Panc1 (cell line): Measurements from ENCODE around the gene UMAD1. TPM values are rescaled to one million over a fixed set of nuclear protein-coding genes. Genes with fewer than 3 reads are reported as not detected.

Source experiments
- ATAC-seq: fragments of 200-7000 bp; cut with Tn5 transposase; 2 replicates; pipeline ENCODE4 v1.9.1; 2020; ENCODE audit warnings: mild to moderate bottlenecking, moderate library complexity
- BruUV-seq: library from RNA; stranded (reverse); fragments of 400-500 nt; replicated peaks from 2 replicates; lab custom pipeline; 2021; lab: Mats Ljungman, UMichigan
- CTCF ChIA-PET: fragments of 300-600 bp; sonication (Branson Sonifier 250); formaldehyde crosslinking; loops from one replicate; lab custom pipeline; 2022; ENCODE audit warnings: antibody characterized with exemption; lab: Charles Lee
- POLR2A ChIA-PET: fragments of 300-600 bp; sonication (Branson Sonifier 250); formaldehyde crosslinking; loops from one replicate; lab custom pipeline; 2022; ENCODE audit warnings: antibody characterized with exemption; lab: Charles Lee
- DNase-seq: peaks from one replicate; pipeline ENCODE4 v3.0.0-alpha.2; 2010; ENCODE audit warnings: low read depth, low spot score
- H3K27ac ChIP-seq: 2 replicates; pipeline ENCODE4 v1.5.1; 2011; ENCODE audit warnings: mild to moderate bottlenecking, low read length, inconsistent platforms
- H3K27me3 ChIP-seq: fragments of 200-500 bp; sonication (Bioruptor generic); 2 replicates; pipeline ENCODE4 v1.6.0; 2014; ENCODE audit warnings: low read length, inconsistent platforms; ENCODE audit not compliant: control insufficient read depth, insufficient read depth
- H3K36me3 ChIP-seq: fragments of 200-500 bp; sonication (Bioruptor generic); 2 replicates; pipeline ENCODE4 v1.5.1; 2014; ENCODE audit warnings: inconsistent platforms, mild to moderate bottlenecking, low read length, moderate library complexity; ENCODE audit not compliant: control insufficient read depth, insufficient read depth
- H3K4me1 ChIP-seq: 2 replicates; pipeline ENCODE4 v1.5.1; 2011; ENCODE audit warnings: inconsistent platforms, mild to moderate bottlenecking, low read length, moderate library complexity; ENCODE audit not compliant: control insufficient read depth, insufficient read depth
- H3K4me3 ChIP-seq, 2 experiments: 2 replicates each; pipeline ENCODE4 v1.5.1; 2011 to 2012; ENCODE audit warnings: low read depth in 2 of 2, low read length in 2 of 2, mild to moderate bottlenecking in 2 of 2, inconsistent platforms in 1 of 2, moderate library complexity in 1 of 2
- H3K9me3 ChIP-seq: fragments of 200-500 bp; sonication (Bioruptor generic); 2 replicates; pipeline ENCODE4 v1.5.1; 2014; ENCODE audit warnings: low read depth, mild to moderate bottlenecking, inconsistent platforms, low read length, moderate library complexity; ENCODE audit not compliant: control insufficient read depth, insufficient read depth
- CTCF ChIP-seq: fragments of 450-650 bp; IDR thresholded peaks from 2 replicates; pipeline ENCODE4 v1.5.1; 2017; ENCODE audit warnings: mild to moderate bottlenecking
- POLR2AphosphoS5 ChIP-seq: IDR thresholded peaks from 2 replicates; pipeline ENCODE4 v1.6.1; 2012; ENCODE audit warnings: mild to moderate bottlenecking, low read depth, low read length, moderate library complexity
- SIN3A ChIP-seq: IDR thresholded peaks from 2 replicates; pipeline ENCODE4 v1.6.1; 2012; ENCODE audit warnings: low read depth, mild to moderate bottlenecking, low read length, moderate library complexity, borderline replicate concordance; ENCODE audit not compliant: insufficient read depth
- TCF7L2 ChIP-seq: IDR thresholded peaks from 2 replicates; pipeline ENCODE4 v1.6.1; 2011; ENCODE audit warnings: mild to moderate bottlenecking, low read depth, low read length, inconsistent platforms
- in situ Hi-C: cut with HindIII; loops from 2 replicates; pipeline ENCODE4 v1.10.0; 2016; ENCODE audit warnings: low sequenced_read_pairs, low pct_unique_long_range_greater_than_20kb
- intact Hi-C: fragments of 100-400 bp; cut with micrococcal nuclease; formaldehyde crosslinking; loops from one replicate; pipeline ENCODE4 v1.10.0; 2022; ENCODE audit not compliant: unreplicated experiment
- total RNA-seq: library from RNA; stranded (reverse); gene quantifications from one replicate; pipeline ENCODE4 v1.2.1, GENCODE V29; 2021; ENCODE audit not compliant: unreplicated experiment
- TF ChIP-seq, protein P1 (sequence below), 2 experiments: IDR thresholded peaks; 2 replicates each; pipeline ENCODE4 v1.6.1; 2011 to 2012; ENCODE audit warnings: low read depth in 2 of 2, control low read depth in 1 of 2, low read length in 1 of 2, mild to moderate bottlenecking in 1 of 2, moderate library complexity in 1 of 2; ENCODE audit not compliant: insufficient read depth in 1 of 2

The UMAD1 gene
- total RNA-seq, 1 experiment from 2014 or later: 19.9 TPM

- no peak for ATAC-seq
- Histone ChIP-seq H3K27me3 (no peaks in the 10 kb centered on the region), H3K4me1 (no peaks in the 10 kb centered on the region), H3K36me3 (no peaks in the 10 kb centered on the region), H3K27ac (no peak overlapping the region), H3K4me3 (no peak overlapping the region), H3K9me3 (no peaks in the 10 kb centered on the region)
- CTCF ChIA-PET: no interaction called here
- in situ Hi-C loops: no loop called here
- BruUV-seq: no TSS peak
- DNase-seq: no peak
- POLR2A ChIA-PET: no interaction called here
- TF ChIP-seq SIN3A (no peak), TCF7L2 (no peak), POLR2AphosphoS5 (no peak), CTCF (no peak)
- TF ChIP-seq, protein P1, sequence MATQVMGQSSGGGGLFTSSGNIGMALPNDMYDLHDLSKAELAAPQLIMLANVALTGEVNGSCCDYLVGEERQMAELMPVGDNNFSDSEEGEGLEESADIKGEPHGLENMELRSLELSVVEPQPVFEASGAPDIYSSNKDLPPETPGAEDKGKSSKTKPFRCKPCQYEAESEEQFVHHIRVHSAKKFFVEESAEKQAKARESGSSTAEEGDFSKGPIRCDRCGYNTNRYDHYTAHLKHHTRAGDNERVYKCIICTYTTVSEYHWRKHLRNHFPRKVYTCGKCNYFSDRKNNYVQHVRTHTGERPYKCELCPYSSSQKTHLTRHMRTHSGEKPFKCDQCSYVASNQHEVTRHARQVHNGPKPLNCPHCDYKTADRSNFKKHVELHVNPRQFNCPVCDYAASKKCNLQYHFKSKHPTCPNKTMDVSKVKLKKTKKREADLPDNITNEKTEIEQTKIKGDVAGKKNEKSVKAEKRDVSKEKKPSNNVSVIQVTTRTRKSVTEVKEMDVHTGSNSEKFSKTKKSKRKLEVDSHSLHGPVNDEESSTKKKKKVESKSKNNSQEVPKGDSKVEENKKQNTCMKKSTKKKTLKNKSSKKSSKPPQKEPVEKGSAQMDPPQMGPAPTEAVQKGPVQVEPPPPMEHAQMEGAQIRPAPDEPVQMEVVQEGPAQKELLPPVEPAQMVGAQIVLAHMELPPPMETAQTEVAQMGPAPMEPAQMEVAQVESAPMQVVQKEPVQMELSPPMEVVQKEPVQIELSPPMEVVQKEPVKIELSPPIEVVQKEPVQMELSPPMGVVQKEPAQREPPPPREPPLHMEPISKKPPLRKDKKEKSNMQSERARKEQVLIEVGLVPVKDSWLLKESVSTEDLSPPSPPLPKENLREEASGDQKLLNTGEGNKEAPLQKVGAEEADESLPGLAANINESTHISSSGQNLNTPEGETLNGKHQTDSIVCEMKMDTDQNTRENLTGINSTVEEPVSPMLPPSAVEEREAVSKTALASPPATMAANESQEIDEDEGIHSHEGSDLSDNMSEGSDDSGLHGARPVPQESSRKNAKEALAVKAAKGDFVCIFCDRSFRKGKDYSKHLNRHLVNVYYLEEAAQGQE (IDR thresholded peaks at IDR 0.05; ENCODE audit: insufficient read depth in 1 of 2, low read depth in 2 of 2, low read length in 1 of 2): no peak
- intact Hi-C loops: no loop called here
Measured at GRCh38 chr7:7922684-7923385, 282.3 kb downstream of the UMAD1 start.

GRCh38 chr7:7923818-7924217 lies 283.3 kb downstream of the UMAD1 start:
- Histone ChIP-seq H3K9me3 (no peaks in the 10 kb centered on the region), H3K27ac (no peak overlapping the region), H3K36me3 (no peaks in the 10 kb centered on the region), H3K4me1 (no peaks in the 10 kb centered on the region), H3K27me3 (no peaks in the 10 kb centered on the region), H3K4me3 (no peak overlapping the region)
- no peak for TF ChIP-seq POLR2AphosphoS5
- ChIA-PET POLR2A (no interaction called here), CTCF (no interaction called here)
- ATAC-seq: no peak
- in situ Hi-C loops: no loop called here
- DNase-seq: no peak
- BruUV-seq: no TSS peak
- intact Hi-C loops: no loop called here

GRCh38 chr7:7924303-7924702 lies 283.8 kb downstream of the UMAD1 start:
- Histone ChIP-seq H3K4me3 (no peak overlapping the region), H3K36me3 (no peaks in the 10 kb centered on the region), H3K27me3 (no peaks in the 10 kb centered on the region), H3K27ac (no peak overlapping the region), H3K4me1 (no peaks in the 10 kb centered on the region), H3K9me3 (no peaks in the 10 kb centered on the region)
- intact Hi-C loops: no loop called here
- TF ChIP-seq POLR2AphosphoS5 (no peak), TCF7L2 (no peak), CTCF (no peak), SIN3A (no peak)
- TF ChIP-seq, protein P1 (IDR thresholded peaks at IDR 0.05; ENCODE audit: insufficient read depth in 1 of 2, low read depth in 2 of 2, low read length in 1 of 2): no peak
- CTCF ChIA-PET: no interaction called here
- DNase-seq: no peak
- in situ Hi-C loops: no loop called here
- ATAC-seq: no peak
- no TSS peak for BruUV-seq
- POLR2A ChIA-PET: no interaction called here
